ENCODE measurements around the gene TMEM131L.
"Not testable (repeated sequence)": the region's sequence is repeated elsewhere in the genome, so short reads cannot be mapped to it uniquely, and the experiment has no call there.

Gene TMEM131L

DNA sequence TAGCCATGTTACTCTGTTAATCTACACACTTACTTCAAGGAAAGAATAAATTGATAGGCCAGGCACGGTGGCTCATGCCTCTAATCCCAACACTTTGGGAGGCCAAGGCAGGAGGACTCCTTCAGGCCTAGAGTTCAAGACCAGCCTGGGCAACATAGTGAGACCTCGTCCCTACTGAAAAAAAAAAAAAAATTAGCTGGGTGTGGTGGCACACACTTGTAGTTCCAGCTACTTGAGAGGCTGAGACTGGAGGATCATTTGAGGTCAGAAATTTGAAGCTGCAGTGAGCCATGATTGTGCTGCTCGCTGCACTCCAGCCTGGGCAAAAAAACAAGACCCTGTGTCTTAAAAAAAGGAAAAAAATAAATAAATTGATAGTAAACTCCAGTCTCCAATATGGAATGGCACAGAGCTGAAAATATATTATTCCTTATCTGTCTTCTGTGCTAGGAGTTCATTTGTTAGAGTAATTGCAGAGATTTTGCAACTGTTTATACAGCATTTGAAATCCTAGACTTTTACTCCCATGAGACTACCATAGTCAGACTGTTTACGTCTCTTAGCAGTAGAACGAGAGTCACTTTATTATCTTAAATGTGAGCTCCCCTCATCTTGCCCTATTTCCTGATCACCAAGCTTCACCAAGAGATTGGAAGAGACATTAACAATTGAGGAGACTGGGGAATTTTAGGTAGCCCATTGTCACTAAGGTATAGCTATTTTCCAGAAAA, 18.8 kb upstream of the TMEM131L start:
- DNase-seq, result no peak

DNA sequence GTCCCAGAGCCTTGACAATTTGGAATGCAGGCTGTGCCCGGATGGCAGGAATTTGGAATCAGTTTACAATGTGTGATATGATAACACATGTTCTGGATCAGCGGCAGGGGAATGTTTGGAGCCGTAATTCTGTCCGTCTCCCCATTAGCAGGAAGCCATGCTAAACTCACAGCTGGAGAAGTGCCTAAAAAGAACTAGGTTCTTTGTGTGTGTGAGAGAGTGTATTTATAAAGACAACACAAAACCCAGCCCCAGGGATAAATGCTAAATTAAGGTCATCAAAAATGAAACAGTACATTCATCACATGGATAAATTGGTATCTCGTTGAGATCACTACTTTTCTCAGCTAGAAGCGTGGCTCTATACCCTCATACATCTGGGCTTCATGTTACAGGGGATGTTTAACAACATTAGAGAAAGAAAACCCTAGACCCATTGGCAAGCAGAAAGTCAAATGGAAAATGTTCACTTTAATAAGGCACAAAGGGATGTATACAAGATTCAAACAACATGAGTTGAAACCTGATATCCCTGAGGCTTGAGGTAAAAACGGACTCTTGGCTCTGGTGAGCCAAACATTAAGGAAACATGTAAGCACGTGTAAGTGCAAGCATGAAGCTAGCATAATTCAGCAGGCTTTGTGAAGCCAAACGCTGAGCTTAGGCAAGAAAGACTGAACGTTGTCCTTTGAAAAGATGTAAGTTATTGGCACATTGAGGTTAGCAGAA, 18.0 kb upstream of the TMEM131L start:
- no peak for DNase-seq

DNA sequence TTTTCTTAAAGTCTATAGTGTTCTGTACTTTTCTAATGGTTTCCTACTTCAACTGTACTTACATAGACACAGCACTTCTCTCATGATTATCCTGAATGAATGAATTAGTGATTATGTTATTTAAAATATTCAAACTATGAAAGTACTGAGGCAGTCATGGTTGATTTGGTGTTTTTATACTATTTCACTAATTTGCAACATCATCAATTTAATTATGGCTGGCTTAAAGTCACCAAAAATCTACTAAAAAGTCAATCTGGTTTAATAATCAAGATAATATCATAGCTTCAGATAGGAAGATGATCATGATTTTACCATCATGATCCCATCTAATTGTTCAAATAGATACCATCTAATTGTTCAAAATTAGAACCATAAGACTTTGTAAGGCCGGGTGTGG, 16.8 kb upstream of the TMEM131L start:
- no peak for DNase-seq

DNA sequence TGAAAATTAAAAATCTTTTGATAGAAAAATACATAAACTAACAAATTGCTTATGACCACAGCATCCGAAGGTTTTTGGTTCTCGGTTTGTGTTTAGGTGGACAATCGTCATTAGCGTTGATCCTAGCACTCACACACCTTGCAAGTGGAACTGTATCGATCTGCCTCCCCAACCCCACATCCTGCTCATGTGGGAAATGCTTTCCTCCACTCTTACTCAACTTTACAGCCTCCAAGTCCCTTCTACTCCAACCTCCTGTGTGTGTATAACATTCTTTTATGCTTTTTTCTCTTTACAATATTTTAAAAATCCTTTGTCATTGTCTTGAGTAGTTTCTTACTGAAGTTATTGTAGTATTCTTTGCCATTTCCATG, 15.6 kb upstream of the TMEM131L start:
- DNase-seq, result no peak

DNA sequence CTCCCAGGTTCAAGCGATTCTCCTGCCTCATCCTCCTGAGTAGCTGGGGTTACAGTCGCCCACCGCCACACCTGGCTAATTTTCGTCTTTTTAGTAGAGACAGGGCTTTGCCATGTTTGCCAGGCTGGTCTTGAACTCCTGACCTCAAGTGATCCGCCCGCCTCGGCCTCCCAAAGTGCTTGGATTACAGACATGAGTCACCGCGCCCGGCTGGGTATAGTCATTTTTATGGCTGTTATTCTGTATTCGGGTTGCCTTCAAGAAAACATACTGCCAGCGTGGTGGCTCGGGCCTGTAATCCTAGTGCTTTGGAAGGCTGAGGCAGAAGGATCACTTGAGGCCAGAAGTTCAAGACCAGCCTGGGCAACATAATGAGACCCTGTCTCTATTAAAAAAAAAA, 15.0 kb upstream of the TMEM131L start:
- not testable (repeated sequence) for DNase-seq

DNA sequence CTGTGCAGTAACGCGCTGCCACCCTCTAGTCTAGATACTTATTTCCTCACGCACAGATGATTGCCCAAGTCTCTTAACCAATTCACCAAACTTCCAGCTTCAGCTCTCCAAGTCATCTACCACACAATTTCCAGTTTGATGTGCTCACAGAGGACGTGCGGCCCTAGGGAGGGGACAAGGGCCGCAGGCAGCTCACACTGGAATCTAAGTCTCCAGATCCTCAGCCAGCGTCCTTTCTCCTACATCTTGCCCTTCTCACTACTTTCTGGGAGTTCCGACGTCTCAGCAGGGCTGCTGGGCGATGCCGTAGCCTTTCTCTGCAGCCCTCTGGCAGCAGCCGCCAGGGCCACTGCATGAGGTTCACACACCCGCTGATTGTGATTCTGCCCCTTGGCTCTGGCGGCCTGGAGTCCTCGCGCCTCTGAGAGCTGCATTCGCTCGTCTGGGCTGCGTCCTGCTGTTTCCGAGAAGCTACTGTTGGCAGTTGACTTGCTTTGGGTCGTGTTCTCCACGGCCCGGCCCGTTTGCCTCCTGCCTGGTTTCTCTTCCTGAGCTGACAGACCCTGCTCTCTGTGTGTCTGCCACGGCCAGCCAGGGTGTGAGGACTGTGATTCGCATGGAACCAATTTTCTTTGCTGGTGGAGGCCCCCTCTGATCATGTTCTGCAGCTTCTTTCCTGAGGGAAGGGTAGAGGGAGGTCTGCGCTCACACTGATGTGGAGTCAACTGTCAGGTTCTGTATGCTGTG, 14.1 kb upstream of the TMEM131L start:
- DNase-seq, result no peak

DNA sequence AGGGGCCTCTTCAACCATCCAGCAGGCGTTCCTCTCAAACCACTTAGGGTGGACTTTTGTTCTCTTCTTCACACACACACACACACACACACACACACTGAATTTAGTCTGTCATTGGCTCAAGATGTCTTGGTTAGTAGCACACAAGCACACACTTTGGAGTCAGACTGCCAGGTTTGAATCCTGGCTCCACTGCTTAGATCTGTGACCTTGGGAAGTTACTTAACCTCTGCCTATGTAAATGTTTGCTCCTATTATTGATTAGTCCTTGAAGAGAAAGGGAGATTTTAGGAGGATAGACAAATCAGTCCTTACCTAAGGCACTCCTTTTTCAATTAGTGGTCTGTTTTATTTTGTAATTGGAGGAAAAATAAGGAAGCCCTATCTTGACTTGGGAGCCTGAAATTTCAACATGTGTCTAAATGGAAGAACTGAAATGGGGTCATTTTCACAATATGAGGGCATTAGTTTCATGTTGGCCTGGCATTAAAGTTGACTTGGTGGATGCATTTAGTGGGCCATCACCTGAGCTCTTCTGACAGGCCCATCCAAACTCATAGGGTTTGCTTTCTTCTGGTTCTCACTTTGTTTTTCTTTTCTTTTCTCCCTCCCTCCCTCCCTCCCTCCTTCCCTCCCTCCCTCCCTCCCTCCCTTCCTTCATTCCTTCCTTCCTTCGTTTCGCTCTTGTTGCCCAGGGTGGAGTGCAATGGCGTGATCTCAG, 13.3 kb upstream of the TMEM131L start:
- DNase-seq, result no peak

DNA sequence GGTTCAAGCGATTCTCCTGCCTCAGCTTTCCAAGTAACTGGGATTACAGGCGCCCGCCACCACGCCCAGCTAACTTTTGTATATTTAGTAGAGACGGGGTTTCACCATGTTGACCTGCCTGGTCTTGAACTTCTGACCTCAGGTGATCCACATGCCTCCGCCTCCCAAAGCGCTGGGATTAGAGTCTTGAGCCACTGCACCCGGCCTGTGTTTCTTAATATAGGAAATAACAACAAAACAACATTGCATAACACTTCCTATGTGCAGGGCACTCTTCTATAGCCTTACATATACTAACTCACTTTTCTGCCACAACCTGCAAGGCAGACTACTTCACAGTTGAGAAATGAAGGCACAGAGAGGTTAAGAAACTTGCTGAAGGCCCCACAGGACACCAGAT, 12.8 kb upstream of the TMEM131L start:
- DNase-seq, result no peak

DNA sequence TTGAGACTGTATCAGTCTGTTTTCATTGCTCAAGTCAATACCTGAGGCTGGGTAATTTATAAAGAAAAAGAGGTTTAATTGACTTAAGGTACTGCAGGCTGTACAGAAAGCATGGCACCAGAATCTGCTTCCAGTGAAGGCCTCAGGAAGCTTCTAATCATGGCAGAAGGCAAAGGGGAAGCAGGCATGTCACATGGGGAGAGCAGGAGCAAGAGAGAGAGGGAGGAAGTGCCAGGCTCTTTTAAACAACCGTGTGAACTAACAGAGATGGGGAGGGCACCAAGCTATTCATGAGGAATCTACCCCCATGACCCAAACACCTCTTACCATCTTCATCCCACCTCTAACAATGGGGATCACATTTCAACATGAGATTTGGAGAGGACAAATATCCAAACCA, 7.2 kb upstream of the TMEM131L start:
- DNase-seq, result no peak

DNA sequence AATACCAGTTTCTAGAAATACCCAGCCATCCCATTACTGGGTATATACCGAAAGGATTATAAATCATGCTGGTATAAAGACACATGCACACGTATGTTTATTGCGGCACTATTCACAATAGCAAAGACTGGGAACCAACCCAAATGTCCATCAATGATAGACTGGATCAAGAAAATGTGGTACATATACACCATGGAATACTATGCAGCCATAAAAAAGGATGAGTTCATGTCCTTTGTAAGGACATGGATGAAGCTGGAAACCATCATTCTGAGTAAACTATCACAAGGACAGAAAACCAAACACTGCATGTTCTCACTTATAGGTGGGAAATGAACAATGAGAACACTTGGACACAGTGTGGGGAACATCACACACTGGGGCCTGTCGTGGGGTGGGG, 4.6 kb upstream of the TMEM131L start:
- DNase-seq, result not testable (repeated sequence)

DNA sequence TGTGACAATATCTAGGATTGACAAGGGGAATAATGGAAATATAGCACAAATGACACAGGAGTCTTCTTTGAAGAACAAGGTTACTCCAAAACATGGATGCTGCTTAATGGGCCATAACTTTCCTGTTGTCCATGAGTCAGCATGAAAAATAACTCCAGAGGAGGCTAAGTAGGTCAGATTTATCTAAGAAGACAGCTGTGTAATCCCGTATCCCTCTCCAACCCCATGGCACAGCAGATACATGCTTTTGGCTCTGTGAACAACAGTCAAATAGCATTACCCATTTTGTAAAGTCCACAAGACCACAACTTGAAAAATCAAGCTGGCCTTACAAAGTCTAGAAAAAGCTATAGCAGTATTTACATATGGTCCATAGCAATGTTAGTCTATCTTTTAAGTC, 2.1 kb upstream of the TMEM131L start:
- DNase-seq, result no peak

DNA sequence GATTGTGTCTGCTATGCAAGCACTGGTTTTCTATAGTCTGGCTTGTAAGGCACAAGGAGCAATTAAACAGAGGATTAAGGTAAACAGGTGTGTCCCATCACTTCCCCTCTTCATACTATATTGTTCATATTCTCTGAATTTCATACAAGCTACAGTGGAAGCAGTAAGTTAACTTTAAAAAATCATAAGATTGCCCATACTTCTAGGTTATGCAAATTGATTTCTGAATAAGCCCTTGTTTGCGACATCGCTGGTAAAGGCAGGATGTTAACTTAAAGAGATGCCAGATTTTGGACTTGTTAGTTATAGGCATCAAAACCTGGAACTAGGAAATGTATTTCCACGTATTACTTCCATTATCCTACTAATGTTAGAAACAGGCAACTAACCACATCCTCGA, 1.0 kb upstream of the TMEM131L start:
- no peak for DNase-seq

DNA sequence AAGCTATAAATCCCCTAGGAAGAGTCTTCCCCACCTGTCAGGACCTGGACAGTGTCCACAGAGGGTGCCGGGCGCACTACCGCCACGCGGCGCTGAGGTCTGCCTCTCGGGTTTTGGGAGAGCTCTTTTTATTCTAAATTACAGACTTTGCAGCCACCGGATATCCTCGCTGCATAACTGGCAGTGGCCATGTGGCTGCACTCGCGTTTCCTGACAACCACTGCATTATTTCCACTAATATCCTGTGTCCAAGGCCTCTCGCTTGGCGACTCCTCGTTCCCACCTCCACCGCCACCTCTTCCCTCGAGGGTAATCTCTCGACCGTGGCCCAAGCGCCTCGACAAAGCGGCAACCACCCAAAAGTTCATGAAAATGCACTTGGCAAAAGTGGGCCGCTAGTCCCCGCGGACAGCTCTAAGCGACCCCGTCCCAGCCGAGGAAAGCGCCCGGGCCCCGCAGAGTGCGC, 512 bp upstream of the TMEM131L start:
- DNase-seq, result peak; percentile 15

DNA sequence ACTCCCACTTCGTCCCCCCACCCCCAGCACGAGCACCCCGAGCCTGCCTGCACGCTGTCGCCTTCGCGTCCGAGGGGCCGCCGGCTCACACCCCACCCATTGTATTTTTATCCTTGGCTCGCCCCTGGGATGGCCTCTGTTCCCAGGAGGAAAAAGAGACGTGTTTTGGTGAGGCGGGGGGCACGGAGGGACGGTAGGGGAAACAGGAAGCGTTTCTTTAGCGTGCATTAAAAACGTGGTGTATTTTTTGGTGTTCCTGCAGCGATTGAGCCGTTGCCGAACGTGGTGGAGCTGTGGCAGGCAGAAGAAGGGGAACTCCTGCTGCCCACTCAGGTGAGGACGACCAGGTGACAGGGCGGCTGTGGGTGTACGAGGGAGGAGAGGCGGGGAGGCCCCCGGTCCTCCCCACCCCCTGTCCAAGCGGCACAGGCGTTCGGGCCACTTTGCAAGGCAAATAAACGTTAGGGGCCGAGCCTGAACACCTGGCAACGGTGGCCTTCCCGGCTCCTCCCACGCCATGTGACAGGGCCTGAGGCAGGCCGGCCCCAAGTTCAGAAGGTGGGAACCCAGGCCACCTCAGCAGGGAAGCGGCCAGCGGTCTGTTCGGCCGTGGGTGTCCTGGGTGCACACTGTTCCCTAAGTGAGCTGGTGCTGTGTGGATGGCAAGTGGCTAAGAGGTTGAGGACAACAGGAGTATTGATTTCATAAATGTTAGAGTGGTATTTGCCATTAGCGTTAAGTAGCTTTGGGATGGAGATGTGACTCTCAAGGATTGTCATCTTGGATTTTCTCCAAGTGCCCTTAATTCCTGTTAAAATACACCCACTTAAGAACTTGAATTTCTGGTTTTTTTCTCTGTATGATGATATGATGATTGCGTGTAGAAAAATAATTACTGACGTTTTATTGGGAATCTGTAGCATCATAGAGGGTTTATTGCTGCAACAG, 1.1 kb downstream of the TMEM131L start:
- DNase-seq, result peak; percentile 8

DNA sequence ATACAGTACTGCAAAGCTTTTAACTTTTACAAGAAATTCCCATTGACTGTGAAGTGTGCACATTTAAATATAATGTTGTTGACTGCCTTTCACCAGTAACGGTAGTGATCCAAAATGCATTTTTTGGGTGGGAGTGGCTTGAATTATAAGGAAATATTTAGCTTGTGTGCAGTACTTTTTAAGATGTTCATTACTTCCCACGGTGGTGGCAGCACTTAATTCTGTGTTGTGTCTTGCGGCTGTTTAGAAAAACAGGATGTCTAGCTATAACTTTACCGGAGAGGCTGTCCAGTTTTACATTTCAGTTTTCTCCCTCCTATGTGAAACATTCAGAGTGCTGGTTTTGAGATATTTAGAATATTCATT, 1.7 kb downstream of the TMEM131L start:
- DNase-seq, result no peak

DNA sequence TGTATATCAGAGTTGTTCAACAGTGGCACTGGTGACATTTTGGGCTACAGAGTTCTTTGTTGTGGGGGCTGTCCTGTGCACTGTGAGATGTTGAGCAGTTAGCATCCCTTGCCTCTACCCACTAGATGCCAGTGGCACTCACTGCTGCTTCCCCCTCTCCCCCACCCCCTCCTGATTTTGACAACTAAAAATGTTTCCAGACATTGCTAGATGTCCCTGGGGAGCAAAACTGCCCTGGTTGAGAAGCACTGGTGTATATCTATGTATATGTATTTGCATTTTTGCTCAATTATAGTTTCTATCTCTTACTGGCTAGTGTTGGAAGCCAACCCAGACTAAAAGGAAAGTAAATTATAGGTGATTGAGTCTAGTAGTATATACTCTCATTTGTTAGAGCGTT, 2.4 kb downstream of the TMEM131L start:
- DNase-seq, result no peak

DNA sequence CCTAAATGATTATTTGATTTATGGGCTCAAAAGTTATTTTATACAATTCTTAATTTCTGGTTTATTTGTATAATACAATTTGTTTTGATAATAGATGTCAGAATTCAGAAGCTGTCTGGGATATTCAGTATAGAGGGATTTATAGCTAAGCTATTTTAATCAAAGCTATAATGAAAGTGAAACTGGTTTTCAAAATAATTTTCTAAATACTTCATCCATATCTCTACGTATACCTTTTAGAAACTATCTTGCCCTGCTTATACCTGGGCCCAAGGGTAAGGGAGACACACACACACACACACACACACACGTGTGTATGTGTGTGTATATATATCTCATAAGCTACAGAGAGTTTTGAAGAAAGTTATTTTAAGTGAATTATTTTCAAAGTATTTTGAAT, 2.9 kb downstream of the TMEM131L start:
- DNase-seq, result no peak

DNA sequence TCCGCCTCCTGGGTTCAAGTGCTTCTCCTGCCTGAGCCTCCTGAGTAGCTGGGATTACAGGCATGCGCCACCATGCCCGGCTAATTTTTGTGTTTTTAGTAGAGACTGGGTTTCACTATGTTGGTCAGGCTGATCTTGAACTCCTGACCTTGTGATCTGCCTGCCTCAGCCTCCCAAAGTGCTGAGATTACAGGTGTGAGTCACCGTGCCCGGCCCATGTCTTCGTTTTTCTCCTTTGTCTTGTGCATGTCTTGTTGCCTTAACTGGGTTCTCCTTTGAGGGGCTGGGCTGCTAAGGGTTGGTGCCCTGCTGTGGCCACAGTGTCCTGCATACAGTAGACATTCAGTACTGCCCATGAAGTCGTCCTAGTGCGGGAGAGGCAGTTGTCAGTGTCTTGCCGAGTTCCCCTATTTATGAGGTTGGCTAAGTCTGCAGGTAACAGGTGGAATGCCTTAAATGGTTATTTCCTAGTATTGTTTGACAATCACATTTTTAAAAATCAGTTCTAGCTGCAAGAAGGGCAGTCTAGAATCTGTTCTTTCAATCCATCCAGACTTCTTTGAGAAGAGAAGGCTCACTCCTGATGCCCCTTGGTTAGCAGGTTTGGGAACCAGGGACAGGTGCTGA, 5.0 kb downstream of the TMEM131L start:
- not testable (repeated sequence) for DNase-seq

DNA sequence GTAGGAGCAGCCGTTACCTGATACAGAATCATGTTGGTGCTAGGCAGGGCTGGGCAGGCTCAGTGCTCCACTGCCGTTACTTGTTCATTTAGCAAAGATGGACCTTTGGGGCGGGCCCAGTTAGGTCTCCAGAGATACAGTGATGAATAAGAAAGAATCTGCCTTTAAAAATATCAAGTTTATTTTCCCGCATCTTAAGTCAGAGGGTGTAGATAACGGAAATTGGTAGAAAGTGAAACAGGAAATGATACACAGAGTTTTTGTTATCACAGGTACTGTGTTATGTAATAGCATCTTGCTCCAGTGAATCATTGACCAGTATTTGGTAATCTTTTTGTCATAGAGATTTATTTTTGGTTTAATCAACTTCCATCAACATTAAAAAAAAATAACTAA, 5.5 kb downstream of the TMEM131L start:
- DNase-seq, result peak; percentile 4

DNA sequence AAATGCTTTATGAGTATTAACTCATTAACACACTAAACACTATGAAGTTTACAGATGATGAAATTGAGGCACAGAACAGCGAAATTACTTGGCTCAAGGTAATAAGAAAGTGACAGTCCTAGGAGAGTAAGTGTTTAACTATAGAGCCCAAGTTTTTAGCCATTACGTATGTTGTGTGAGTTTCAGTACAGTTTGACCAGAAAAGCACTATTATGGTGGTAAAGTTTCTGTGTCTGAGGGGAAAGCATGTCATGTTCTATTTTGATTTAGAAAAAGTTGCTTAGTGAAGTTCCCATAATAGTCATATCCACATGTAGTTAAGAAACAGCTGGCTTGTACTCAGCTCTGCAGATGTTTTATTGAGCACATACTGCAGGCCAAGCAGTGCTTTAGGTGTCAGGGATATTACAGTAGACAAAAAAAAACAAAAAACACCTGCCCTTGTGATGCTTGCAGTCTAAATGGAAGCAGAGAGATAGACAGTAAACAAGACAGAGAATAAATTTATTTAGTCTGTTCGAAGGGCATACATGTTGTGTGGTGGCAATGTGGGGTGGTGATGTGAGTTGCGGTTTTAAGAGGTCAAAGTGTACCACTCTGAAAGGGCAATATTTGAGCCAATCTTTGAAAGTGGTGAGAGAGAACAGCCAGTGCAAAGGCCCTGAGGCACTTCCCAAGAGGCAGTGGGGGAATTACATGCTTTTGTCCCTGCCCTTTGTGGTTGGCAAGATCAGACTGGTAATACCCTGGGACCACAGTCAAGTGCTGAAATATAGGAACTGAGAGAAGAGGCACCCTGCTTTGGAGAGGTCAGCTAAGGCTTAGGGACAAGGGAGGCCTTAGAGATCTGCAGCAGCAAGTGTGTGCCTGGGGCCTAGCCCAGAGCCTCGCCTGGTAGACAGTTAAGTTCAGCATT, 6.2 kb downstream of the TMEM131L start:
- DNase-seq, result no peak
